Measurements from ENCODE around the gene TUBB1.

DNA sequence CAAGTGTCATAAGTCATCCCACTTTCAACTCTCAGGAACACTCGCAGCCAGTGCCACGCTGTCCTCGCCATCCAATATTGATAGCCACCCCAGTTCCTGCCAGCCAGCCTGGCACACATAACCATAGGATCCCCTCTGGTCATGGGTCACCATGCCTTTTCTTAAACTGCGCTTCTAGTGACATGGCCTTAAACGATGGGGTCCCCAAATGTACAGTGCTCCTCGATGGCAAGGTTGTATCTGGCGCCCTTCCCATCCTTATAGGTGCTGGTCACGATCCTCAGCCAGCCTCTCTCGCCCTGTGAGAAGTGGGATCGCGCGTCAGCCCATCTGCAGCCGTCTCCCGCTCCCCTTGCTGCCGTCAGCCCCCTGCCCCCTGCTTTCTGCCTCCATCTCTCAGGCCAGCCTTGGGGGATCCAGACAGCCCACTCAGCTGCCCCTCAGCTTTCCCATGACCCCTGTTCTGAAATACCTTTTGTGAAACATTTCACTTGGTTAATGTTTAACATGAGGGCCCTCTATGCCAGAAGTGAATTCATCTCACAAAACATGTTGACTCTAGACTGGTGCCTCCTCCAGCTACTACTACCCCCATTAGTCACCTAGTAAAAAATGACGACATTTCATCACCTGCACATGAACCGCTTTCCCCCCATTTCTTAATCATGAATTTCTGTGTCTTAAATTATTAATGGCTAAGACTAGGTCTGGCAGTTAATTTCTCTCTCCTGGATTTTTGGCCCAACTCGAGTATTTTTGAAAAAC lies 23.6 kb upstream of the TUBB1 start:
- TF ChIP-seq, protein P1, sequence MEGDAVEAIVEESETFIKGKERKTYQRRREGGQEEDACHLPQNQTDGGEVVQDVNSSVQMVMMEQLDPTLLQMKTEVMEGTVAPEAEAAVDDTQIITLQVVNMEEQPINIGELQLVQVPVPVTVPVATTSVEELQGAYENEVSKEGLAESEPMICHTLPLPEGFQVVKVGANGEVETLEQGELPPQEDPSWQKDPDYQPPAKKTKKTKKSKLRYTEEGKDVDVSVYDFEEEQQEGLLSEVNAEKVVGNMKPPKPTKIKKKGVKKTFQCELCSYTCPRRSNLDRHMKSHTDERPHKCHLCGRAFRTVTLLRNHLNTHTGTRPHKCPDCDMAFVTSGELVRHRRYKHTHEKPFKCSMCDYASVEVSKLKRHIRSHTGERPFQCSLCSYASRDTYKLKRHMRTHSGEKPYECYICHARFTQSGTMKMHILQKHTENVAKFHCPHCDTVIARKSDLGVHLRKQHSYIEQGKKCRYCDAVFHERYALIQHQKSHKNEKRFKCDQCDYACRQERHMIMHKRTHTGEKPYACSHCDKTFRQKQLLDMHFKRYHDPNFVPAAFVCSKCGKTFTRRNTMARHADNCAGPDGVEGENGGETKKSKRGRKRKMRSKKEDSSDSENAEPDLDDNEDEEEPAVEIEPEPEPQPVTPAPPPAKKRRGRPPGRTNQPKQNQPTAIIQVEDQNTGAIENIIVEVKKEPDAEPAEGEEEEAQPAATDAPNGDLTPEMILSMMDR (IDR thresholded peaks at IDR 0.05) = no peak
- TF ChIP-seq POLR2A (IDR thresholded peaks at IDR 0.05) = no peak

Data from testis (tissue), 2 donors.